ENCODE data around the gene TFEB.

GRCh38 chr6:41649596-41649995, 85.8 kb downstream of the TFEB start:
- TF ChIP-seq, protein P1, sequence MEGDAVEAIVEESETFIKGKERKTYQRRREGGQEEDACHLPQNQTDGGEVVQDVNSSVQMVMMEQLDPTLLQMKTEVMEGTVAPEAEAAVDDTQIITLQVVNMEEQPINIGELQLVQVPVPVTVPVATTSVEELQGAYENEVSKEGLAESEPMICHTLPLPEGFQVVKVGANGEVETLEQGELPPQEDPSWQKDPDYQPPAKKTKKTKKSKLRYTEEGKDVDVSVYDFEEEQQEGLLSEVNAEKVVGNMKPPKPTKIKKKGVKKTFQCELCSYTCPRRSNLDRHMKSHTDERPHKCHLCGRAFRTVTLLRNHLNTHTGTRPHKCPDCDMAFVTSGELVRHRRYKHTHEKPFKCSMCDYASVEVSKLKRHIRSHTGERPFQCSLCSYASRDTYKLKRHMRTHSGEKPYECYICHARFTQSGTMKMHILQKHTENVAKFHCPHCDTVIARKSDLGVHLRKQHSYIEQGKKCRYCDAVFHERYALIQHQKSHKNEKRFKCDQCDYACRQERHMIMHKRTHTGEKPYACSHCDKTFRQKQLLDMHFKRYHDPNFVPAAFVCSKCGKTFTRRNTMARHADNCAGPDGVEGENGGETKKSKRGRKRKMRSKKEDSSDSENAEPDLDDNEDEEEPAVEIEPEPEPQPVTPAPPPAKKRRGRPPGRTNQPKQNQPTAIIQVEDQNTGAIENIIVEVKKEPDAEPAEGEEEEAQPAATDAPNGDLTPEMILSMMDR (IDR thresholded peaks at IDR 0.05 in 8 of 11, conservative IDR thresholded peaks at IDR 0.05 in 3 of 11), result no peak
- no peak for TF ChIP-seq POLR2AphosphoS5 (IDR thresholded peaks at IDR 0.05)

Measured in spleen (tissue), 7 donors.